Activated CD4-positive, alpha-beta memory T cell treated with anti-CD3 and anti-CD28 coated beads for 36 hours (primary cell): Measurements from ENCODE around the gene PSD4. TPM values are rescaled to one million over a fixed set of nuclear protein-coding genes. Genes with fewer than 3 reads are reported as not detected.

Source experiments
- CTCF ChIA-PET: fragments of 350-600 bp; sonication (Branson Sonifier 250); formaldehyde crosslinking; loops from one replicate; lab custom pipeline; 2021; ENCODE audit warnings: antibody characterized with exemption, inconsistent platforms; lab: Charles Lee
- POLR2A ChIA-PET: fragments of 350-600 bp; sonication (Branson Sonifier 250); formaldehyde crosslinking; loops from one replicate; lab custom pipeline; 2021; ENCODE audit warnings: antibody characterized with exemption; lab: Charles Lee
- DNase-seq: peaks from one replicate; pipeline ENCODE4 v3.0.0-alpha.2; 2020
- H3K27ac Mint-ChIP-seq: one replicate; pipeline ENCODE4 v1.8.0; 2021; ENCODE audit warnings: mixed read lengths
- H3K27me3 Mint-ChIP-seq: one replicate; pipeline ENCODE4 v1.8.0; 2021; ENCODE audit warnings: mixed read lengths
- H3K36me3 Mint-ChIP-seq: one replicate; pipeline ENCODE4 v1.8.0; 2021; ENCODE audit warnings: mixed read lengths
- H3K4me1 Mint-ChIP-seq: one replicate; pipeline ENCODE4 v1.8.0; 2021; ENCODE audit warnings: low read depth, mixed read lengths
- H3K4me3 Mint-ChIP-seq: one replicate; pipeline ENCODE4 v1.8.0; 2021; ENCODE audit warnings: mild to moderate bottlenecking, mixed read lengths
- H3K9me3 Mint-ChIP-seq: one replicate; pipeline ENCODE4 v1.8.0; 2021; ENCODE audit warnings: mixed read lengths
- intact Hi-C: fragments of 100-400 bp; cut with micrococcal nuclease; formaldehyde crosslinking; loops from one replicate; pipeline ENCODE4 v1.15.1; 2023
- total RNA-seq, 2 experiments: library from RNA; stranded (reverse); gene quantifications; one replicate each; pipeline ENCODE4 v1.2.3, GENCODE V29; 2021

Gene PSD4
- total RNA-seq, 2 experiments from 2014 or later, result 156 to 170 TPM

- Mint-ChIP-seq H3K36me3 (no peaks in the 10 kb centered on the region), H3K9me3 (peaks cover 12% of the 10 kb centered on the region), H3K4me1 (no peaks in the 10 kb centered on the region), H3K4me3 (no peak overlapping the region), H3K27me3 (no peaks in the 10 kb centered on the region), H3K27ac (no peak overlapping the region)
- intact Hi-C loops, result no loop called here
- no peak for DNase-seq
- ChIA-PET CTCF (interaction anchor here (0.6 to 2.2 kb wide), 5 partner anchors 10 to 68 kb away, joined by 3 to 10 read pairs (median 3); no protein-coding TSS in a partner anchor), POLR2A (interaction anchor here (0.6 kb wide), 1 partner anchor 27 kb away, joined by 3 read pairs; no protein-coding TSS in a partner anchor)
Observed at GRCh38 chr2:113148606-113149552, 24.9 kb upstream of the PSD4 start.

- H3K4me1 Mint-ChIP-seq, result no peaks in the 10 kb centered on the region
- DNase-seq, result no peak
- POLR2A ChIA-PET, result no interaction called here
- no peaks in the 10 kb centered on the region for H3K27me3 Mint-ChIP-seq
- no peaks in the 10 kb centered on the region for H3K36me3 Mint-ChIP-seq
- no peak overlapping the region for H3K4me3 Mint-ChIP-seq
- H3K9me3 Mint-ChIP-seq, result peaks cover 5% of the 10 kb centered on the region
- intact Hi-C loops, result no loop called here
- CTCF ChIA-PET, result interaction anchor here (0.9 kb wide), 2 partner anchors 14 to 49 kb away, joined by 3 read pairs; no protein-coding TSS in a partner anchor
- H3K27ac Mint-ChIP-seq, result no peak overlapping the region
Observed at GRCh38 chr2:113149553-113150257, 24.1 kb upstream of the PSD4 start.

GRCh38 chr2:113150258-113150601 is 23.5 kb upstream of the PSD4 start:
- ChIA-PET POLR2A (interaction anchor here (0.7 kb wide), 1 partner anchor 235 kb away, joined by 3 read pairs; no protein-coding TSS in a partner anchor), CTCF (interaction anchor here (0.9 kb wide), 1 partner anchor 14 kb away, joined by 3 read pairs; no protein-coding TSS in a partner anchor)
- no peaks in the 10 kb centered on the region for H3K27me3 Mint-ChIP-seq
- no peak for DNase-seq
- peaks cover under 1% of the 10 kb centered on the region for H3K9me3 Mint-ChIP-seq
- no peaks in the 10 kb centered on the region for H3K36me3 Mint-ChIP-seq
- no peak overlapping the region for H3K4me3 Mint-ChIP-seq
- intact Hi-C loops, result no loop called here
- H3K27ac Mint-ChIP-seq, result no peak overlapping the region
- H3K4me1 Mint-ChIP-seq, result no peaks in the 10 kb centered on the region

- Mint-ChIP-seq H3K4me1 (peaks cover 22% of the 10 kb centered on the region), H3K9me3 (no peaks in the 10 kb centered on the region), H3K36me3 (no peaks in the 10 kb centered on the region), H3K4me3 (no peak overlapping the region), H3K27ac (peak overlapping the region; percentile 20), H3K27me3 (no peaks in the 10 kb centered on the region)
- ChIA-PET POLR2A (interaction anchor here (5.9 kb wide), 1 partner anchor 19 kb away, joined by 74 read pairs; the partner anchor contains the start of gene PSD4), CTCF (interaction anchor here (1.0 to 4.8 kb wide), 4 partner anchors 18 to 49 kb away, joined by 4 to 69 read pairs (median 24); partner anchors contain the start of gene PSD4)
- intact Hi-C loops, result no loop called here
- DNase-seq, result no peak
Observed at GRCh38 chr2:113155331-113155730, 18.4 kb upstream of the PSD4 start.

GRCh38 chr2:113156278-113157117 is 17.3 kb upstream of the PSD4 start:
- Mint-ChIP-seq H3K27me3 (no peaks in the 10 kb centered on the region), H3K36me3 (no peaks in the 10 kb centered on the region), H3K9me3 (no peaks in the 10 kb centered on the region), H3K27ac (peak overlapping the region; percentile 72), H3K4me3 (peak overlapping the region; percentile 73), H3K4me1 (peaks cover 22% of the 10 kb centered on the region)
- ChIA-PET POLR2A (interaction anchor here (1.0 to 5.9 kb wide), 2 partner anchors 17 to 22 kb away, joined by 3 to 74 read pairs; partner anchors contain the start of gene PSD4), CTCF (interaction anchor here (1.0 to 4.8 kb wide), 7 partner anchors 18 to 214 kb away, joined by 3 to 69 read pairs (median 12); partner anchors contain the start of gene PSD4)
- DNase-seq, result peak; percentile 58
- intact Hi-C loops, result no loop called here

- peak overlapping the region; percentile 81 for H3K4me3 Mint-ChIP-seq
- no peaks in the 10 kb centered on the region for H3K27me3 Mint-ChIP-seq
- DNase-seq, result peak; percentile 66
- CTCF ChIA-PET, result interaction anchor here (1.0 to 4.8 kb wide), 8 partner anchors 17 to 213 kb away, joined by 3 to 69 read pairs (median 12); partner anchors contain the start of gene PSD4
- no peaks in the 10 kb centered on the region for H3K9me3 Mint-ChIP-seq
- H3K4me1 Mint-ChIP-seq, result peaks cover 22% of the 10 kb centered on the region
- peak overlapping the region; percentile 79 for H3K27ac Mint-ChIP-seq
- intact Hi-C loops, result no loop called here
- no peaks in the 10 kb centered on the region for H3K36me3 Mint-ChIP-seq
- POLR2A ChIA-PET, result interaction anchor here (1.4 to 5.9 kb wide), 2 partner anchors 17 to 47 kb away, joined by 4 to 74 read pairs; partner anchors contain the start of gene PSD4
Observed at GRCh38 chr2:113157118-113157896, 16.5 kb upstream of the PSD4 start.

GRCh38 chr2:113157897-113158753 is 15.6 kb upstream of the PSD4 start:
- H3K4me1 Mint-ChIP-seq, result peaks cover 28% of the 10 kb centered on the region
- H3K27ac Mint-ChIP-seq, result peak overlapping the region; percentile 79
- ChIA-PET POLR2A (interaction anchor here (0.8 to 5.9 kb wide), 6 partner anchors 9 to 54 kb away, joined by 3 to 74 read pairs (median 4); partner anchors contain the start of gene PSD4), CTCF (interaction anchor here (1.0 to 4.8 kb wide), 8 partner anchors 9 to 78 kb away, joined by 3 to 69 read pairs (median 9); partner anchors contain the start of gene PSD4)
- no peaks in the 10 kb centered on the region for H3K27me3 Mint-ChIP-seq
- H3K4me3 Mint-ChIP-seq, result peak overlapping the region; percentile 81
- H3K36me3 Mint-ChIP-seq, result no peaks in the 10 kb centered on the region
- intact Hi-C loops, result loop anchor here (1.0 to 2.0 kb wide), 3 partner anchors 9 to 19 kb away; partner anchors contain the start of gene PSD4
- no peaks in the 10 kb centered on the region for H3K9me3 Mint-ChIP-seq
- DNase-seq, result peak; percentile 48

GRCh38 chr2:113158884-113159553 is 14.8 kb upstream of the PSD4 start:
- Mint-ChIP-seq H3K4me3 (no peak overlapping the region), H3K36me3 (no peaks in the 10 kb centered on the region), H3K27ac (no peak overlapping the region), H3K9me3 (no peaks in the 10 kb centered on the region), H3K27me3 (no peaks in the 10 kb centered on the region), H3K4me1 (peaks cover 29% of the 10 kb centered on the region)
- CTCF ChIA-PET, result interaction anchor here (1.0 to 4.8 kb wide), 7 partner anchors 8 to 79 kb away, joined by 3 to 69 read pairs (median 11); partner anchors contain the start of gene PSD4
- POLR2A ChIA-PET, result interaction anchor here (0.8 to 5.9 kb wide), 6 partner anchors 8 to 55 kb away, joined by 3 to 74 read pairs (median 4); partner anchors contain the start of gene PSD4
- no peak for DNase-seq
- intact Hi-C loops, result loop anchor here (1.0 to 2.0 kb wide), 3 partner anchors 8 to 20 kb away; partner anchors contain the start of gene PSD4

GRCh38 chr2:113160248-113160647 is 13.5 kb upstream of the PSD4 start:
- Mint-ChIP-seq H3K9me3 (no peaks in the 10 kb centered on the region), H3K27ac (no peak overlapping the region), H3K4me3 (no peak overlapping the region), H3K4me1 (peaks cover 34% of the 10 kb centered on the region), H3K36me3 (no peaks in the 10 kb centered on the region), H3K27me3 (no peaks in the 10 kb centered on the region)
- POLR2A ChIA-PET, result interaction anchor here (5.9 kb wide), 1 partner anchor 14 kb away, joined by 74 read pairs; the partner anchor contains the start of gene PSD4
- CTCF ChIA-PET, result interaction anchor here (1.0 to 1.5 kb wide), 2 partner anchors 22 to 80 kb away, joined by 3 read pairs; no protein-coding TSS in a partner anchor
- no peak for DNase-seq
- intact Hi-C loops, result no loop called here
